Pancreas (tissue), 10 donors: ENCODE results near the gene CASTOR1. TPM values are rescaled to one million over a fixed set of nuclear protein-coding genes. Genes with fewer than 3 reads are reported as not detected.

Experiments used
- ATAC-seq, 4 donors: fragments of 200-7000 bp; cut with Tn5 transposase; one replicate each; pipeline versions ENCODE4 v1.8.0 to v1.9.1; 2020; ENCODE audit warnings: mild to moderate bottlenecking in 4 of 4, moderate library complexity in 4 of 4
- DNase-seq, 6 donors: peaks; one replicate each; pipeline ENCODE4 v3.0.0-alpha.2; 2020
- FAIRE-seq: peaks from 2 replicates; lab custom pipeline; 2012; peaks lifted over from hg19 to GRCh38; lab: Jason Lieb, UNC
- H3K27ac ChIP-seq, 4 donors: fragments of 200-600 bp; sonication (generic); 1 replicate in 3 of 4; 2 replicates in 1 of 4; pipeline versions ENCODE4 v1.5.0 to v1.8.0; 2020
- H3K27me3 ChIP-seq, 4 donors: fragments of 200-600 bp; one replicate each; pipeline ENCODE4 v1.8.0; 2021
- H3K36me3 ChIP-seq, 3 donors: fragments of 200-600 bp; sonication (generic) in 1 of 3; one replicate each; pipeline versions ENCODE4 v1.5.0 to v1.8.0; 2020 to 2021
- H3K4me1 ChIP-seq, 3 donors: fragments of 200-600 bp; one replicate each; pipeline ENCODE4 v1.8.0; 2021
- H3K4me3 ChIP-seq, 4 donors: fragments of 200-600 bp; sonication (generic) in 2 of 4; one replicate each; pipeline versions ENCODE4 v1.5.0 to v1.8.0; 2020 to 2021
- H3K9me3 ChIP-seq, 4 donors: fragments of 200-600 bp; one replicate each; pipeline ENCODE4 v1.8.0; 2021
- CTCF ChIP-seq, 4 donors: fragments of 200-600 bp; sonication (generic) in 3 of 4; IDR thresholded peaks; one replicate each; pipeline versions ENCODE4 v1.5.0 to v1.8.0; 2021; ENCODE audit warnings: antibody characterized with exemption in 4 of 4
- WGBS, 2 donors: extraction: QIAGEN DNeasy Blood & Tissue Kit; methylation state at CpG; one replicate each; pipeline ENCODE4 v1.1.7; 2013; 5-methylcytosine and 5-hydroxymethylcytosine counted together
- intact Hi-C, 3 donors: fragments of 100-400 bp; cut with DNase I; formaldehyde crosslinking; loops; one replicate each; pipeline versions ENCODE4 v1.11.1 to v1.14.2; 2022
- polyA plus RNA-seq, 2 donors: library from polyadenylated mRNA; stranded (reverse); fragments of 200-250 nt; gene quantifications; one replicate each; pipeline ENCODE4 v1.2.3, GENCODE V29; 2013
- total RNA-seq, 6 donors: library from RNA; stranded (reverse); fragmentation: NEBNext Ultra II Directional in 4 of 6; extraction: Animal tissue kit (Norgen Biotek cat#: 25700) in 4 of 6; gene quantifications; one replicate each; pipeline versions ENCODE4 v1.2.1 to v1.2.4, GENCODE V29; 2021 to 2023
- donor health status: healthy with polysubstance abuse.
- donor health status: DM: no; HTN: no; CAD: no; lungs with moderate emphysema.
- donor health status: DM: no; HTN: no; CAD: no.
- donor health status: control.
- donor health status: control.
- donor health status: Bipolar disorder and iron deficiency.
- donor health status: DM: yes; HTN: yes; CAD: no.
- donor health status: DM: no; HTN: no; CAD: no.
- donor health status: DM: no; HTN: no; CAD: no.
- donor health status: DM: yes; HTN: yes; CAD: no.

Gene CASTOR1
- total and polyA plus RNA-seq, 8 donors, result 1.8 to 8.3 (median 4.2) TPM

GRCh38 chr22:30328466-30329049 is 39.3 kb upstream of the CASTOR1 start:
- 78 to 82% methylated on average over 3 of the region's 3 CpGs for WGBS, 2 donors
- FAIRE-seq (no peak), ATAC-seq (no peak), DNase-seq (no peak)
- TF ChIP-seq CTCF (IDR thresholded peaks at IDR 0.05), result no peak
- Histone ChIP-seq H3K27me3 (no peaks in the 10 kb centered on the region), H3K9me3 (no peaks in the 10 kb centered on the region), H3K4me1 (peaks cover 0 to 31% (median 18%) of the 10 kb centered on the region in 3 donors), H3K36me3 (peaks cover 0 to 15% (median 5%) of the 10 kb centered on the region in 3 donors), H3K27ac (peak overlapping the region in 2 of 4 donors; percentile 86 to 88), H3K4me3 (no peak overlapping the region)
- intact Hi-C loops, result no loop called here

DNA sequence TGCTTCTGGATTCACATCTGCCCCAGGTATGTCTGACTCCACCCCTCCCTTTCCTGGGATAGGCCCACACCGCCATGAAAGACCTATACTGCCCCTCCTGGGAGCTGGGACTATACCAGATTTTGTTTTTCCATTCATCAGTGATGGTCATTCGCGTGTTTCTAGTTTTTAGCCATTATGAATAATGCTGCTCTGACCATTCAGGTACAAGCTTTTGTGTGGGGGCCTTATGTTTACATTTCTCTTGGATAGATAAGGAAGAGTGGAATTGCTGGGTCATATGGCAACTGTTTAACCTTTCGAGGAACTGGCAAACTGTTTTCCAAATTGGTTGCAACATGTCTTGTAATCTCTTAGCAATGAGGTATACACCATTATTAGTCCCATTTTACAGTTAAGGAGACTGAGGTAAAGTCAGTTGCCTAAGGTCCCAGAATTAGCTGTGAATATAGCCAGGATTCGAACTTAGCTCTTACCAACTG is 38.6 kb upstream of the CASTOR1 start:
- peaks cover 0 to 31% (median 18%) of the 10 kb centered on the region in 3 donors for H3K4me1 ChIP-seq
- no peaks in the 10 kb centered on the region for H3K9me3 ChIP-seq
- no peak for TF ChIP-seq CTCF (IDR thresholded peaks at IDR 0.05)
- H3K27me3 ChIP-seq, result no peaks in the 10 kb centered on the region
- intact Hi-C loops, result no loop called here
- DNase-seq, result peak in 3 of 6 donors; percentile 36 to 53 (median 46)
- peak overlapping the region; percentile 29 to 88 (median 78) for H3K27ac ChIP-seq
- FAIRE-seq, result peak; percentile 20
- ATAC-seq, result peak; percentile 39 to 66 (median 50)
- peaks cover 0 to 8% (median 0%) of the 10 kb centered on the region in 3 donors for H3K36me3 ChIP-seq
- peak overlapping the region in 1 of 4 donors; percentile 95 for H3K4me3 ChIP-seq
- WGBS, 2 donors, result 31 to 35% methylated on average over 5 of the region's 5 CpGs

DNA sequence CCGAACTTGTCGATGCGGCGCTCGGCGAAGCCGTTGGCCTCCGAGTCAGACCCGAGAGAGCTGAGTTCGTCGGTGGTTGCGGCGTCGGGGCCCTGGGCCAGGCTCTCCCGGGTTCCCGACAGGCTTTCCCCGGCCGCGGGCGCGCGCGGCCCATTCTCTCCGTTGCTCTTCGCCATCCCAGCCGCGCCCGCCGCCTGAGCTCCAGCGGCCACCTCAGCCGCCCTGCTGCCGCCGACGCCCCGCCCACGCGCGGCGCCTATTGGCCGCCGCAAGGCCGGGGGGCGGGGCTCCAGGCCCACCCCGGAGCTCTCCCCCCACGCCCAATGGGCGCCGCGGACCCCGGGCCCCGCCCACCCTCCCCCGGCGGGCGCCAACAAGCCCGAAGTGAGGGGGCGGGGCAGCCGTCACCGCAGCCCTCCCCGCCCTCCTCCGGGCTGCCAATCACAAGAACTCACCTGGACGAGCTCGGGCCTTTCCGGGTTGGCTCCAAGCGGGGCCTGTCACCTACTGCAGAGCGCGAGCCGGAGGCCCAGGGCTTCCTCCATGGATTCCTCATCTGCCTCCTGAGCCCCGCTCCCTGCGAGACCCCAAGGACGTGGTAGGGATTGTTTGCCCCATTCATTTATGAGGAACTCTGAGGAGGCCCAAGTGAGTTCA is 37.5 kb upstream of the CASTOR1 start, which contains the start of gene TBC1D10A:
Gene TBC1D10A (minus strand): TSS at position 236 of the 657 bp plus-strand sequence. CDS start 60 bp downstream, at position 176.
- Histone ChIP-seq H3K9me3 (no peaks in the 10 kb centered on the region), H3K27ac (peak within 1 kb of the TSS; percentile 70 to 88 (median 78)), H3K4me1 (peaks cover 0 to 31% (median 18%) of the 10 kb centered on the region in 3 donors), H3K36me3 (peaks cover 0 to 6% (median 0%) of the 10 kb centered on the region in 3 donors), H3K27me3 (no peaks in the 10 kb centered on the region), H3K4me3 (peak within 1 kb of the TSS; percentile 89 to 100 (median 92))
- FAIRE-seq (no peak), ATAC-seq (peak; percentile 90 to 95 (median 92)), DNase-seq (peak; percentile 95 to 99 (median 96))
- TF ChIP-seq CTCF (IDR thresholded peaks at IDR 0.05), result no peak
- WGBS, 2 donors, result 0% methylated on average over 38 to 69 of the region's 69 CpGs
- intact Hi-C loops, result no loop called here

GRCh38 chr22:30326255-30326705 is 37.0 kb upstream of the CASTOR1 start:
- peaks cover 0 to 31% (median 18%) of the 10 kb centered on the region in 3 donors for H3K4me1 ChIP-seq
- peak overlapping the region; percentile 89 to 100 (median 92) for H3K4me3 ChIP-seq
- no peaks in the 10 kb centered on the region for H3K9me3 ChIP-seq
- peak; percentile 25 to 44 (median 35) for ATAC-seq
- FAIRE-seq, result no peak
- H3K27ac ChIP-seq, result peak overlapping the region; percentile 69 to 86 (median 74)
- 0 to 1% methylated on average over 26 to 34 of the region's 34 CpGs for WGBS, 2 donors
- DNase-seq, result peak in 4 of 6 donors; percentile 41 to 78 (median 56)
- H3K27me3 ChIP-seq, result no peaks in the 10 kb centered on the region
- intact Hi-C loops, result no loop called here
- peaks cover 0 to 2% (median 0%) of the 10 kb centered on the region in 3 donors for H3K36me3 ChIP-seq
- no peak for TF ChIP-seq CTCF (IDR thresholded peaks at IDR 0.05)
